ENCODE results near the gene RGS3. TPM values are rescaled to one million over a fixed set of nuclear protein-coding genes. Genes with fewer than 3 reads are reported as not detected.

Gene RGS3
- total and polyA plus RNA-seq, 2 donors (not counting 3 experiments of a cell fraction or from before 2014, with no cell fraction given): 356 to 416 TPM

- Histone ChIP-seq H3K4me3 (replicated peaks in 1 of 3; ENCODE audit: insufficient read depth in 1 of 3, low read depth in 1 of 3, low read length in 3 of 3) (no peak overlapping the region), H3K4me2 (ENCODE audit: insufficient read depth, low read length) (no peak overlapping the region), H3K9ac (replicated peaks; ENCODE audit: extremely low read depth, insufficient read depth, low read length) (no peak overlapping the region), H4K20me1 (replicated peaks; ENCODE audit: control insufficient read depth, extremely low read depth, insufficient read depth, low read length) (peaks cover 6% of the 10 kb centered on the region), H3K79me2 (ENCODE audit: control insufficient read depth, insufficient read depth, low read length) (peaks cover 39% of the 10 kb centered on the region), H3K27ac (ENCODE audit: insufficient read depth, low read depth, low read length) (no peak overlapping the region), H3K9me1 (replicated peaks; ENCODE audit: control insufficient read depth, extremely low read depth, insufficient read depth, low read length) (no peaks in the 10 kb centered on the region), H3K9me3 (replicated peaks; ENCODE audit: control insufficient read depth, insufficient read depth, low read length) (no peaks in the 10 kb centered on the region), H3K27me3 (ENCODE audit: control insufficient read depth in 2 of 2, insufficient read depth in 2 of 2, low read length in 2 of 2) (no peaks in the 10 kb centered on the region), H3K4me1 (ENCODE audit: control insufficient read depth, extremely low read depth, insufficient read depth, low read length) (peaks cover 26% of the 10 kb centered on the region), H2AFZ (ENCODE audit: low read depth, low read length) (no peak overlapping the region), H3K36me3 (ENCODE audit: control insufficient read depth in 2 of 2, extremely low read depth in 1 of 2, insufficient read depth in 2 of 2, low read length in 2 of 2) (peaks cover 36 to 67% of the 10 kb centered on the region in 2 experiments)
- FAIRE-seq (no peak), DNase-seq (ENCODE audit: low read depth, low spot score) (no peak)
- dilution Hi-C loops (cut with MboI; ENCODE audit: extremely low pct_ligation_motif_present, low sequenced_read_pairs): no loop called here
- no peak for TF ChIP-seq MAX (IDR thresholded peaks at IDR 0.05; ENCODE audit: insufficient read depth, insufficient read length)
- no peak for TF ChIP-seq MYC (IDR thresholded peaks at IDR 0.05; ENCODE audit: low read depth, low read length)
- TF ChIP-seq FOS (IDR thresholded peaks at IDR 0.05; ENCODE audit: borderline replicate concordance, insufficient read depth, low read length): no peak
- TF ChIP-seq CTCF (IDR thresholded peaks at IDR 0.05; ENCODE audit: extremely low read depth in 1 of 2, insufficient read depth in 1 of 2, low read depth in 1 of 2, low read length in 2 of 2): no peak
- no peak for TF ChIP-seq POLR2A (IDR thresholded peaks at IDR 0.05; ENCODE audit: low read depth, low read length)
- no peak for TF ChIP-seq JUN (IDR thresholded peaks at IDR 0.05; ENCODE audit: borderline replicate concordance, insufficient read depth, insufficient read length, low read depth)
- TF ChIP-seq POLR2AphosphoS5 (IDR thresholded peaks at IDR 0.05; ENCODE audit: insufficient read depth, low read depth, low read length): no peak
- TF ChIP-seq EZH2 (IDR thresholded peaks at IDR 0.05; ENCODE audit: borderline replicate concordance, low read depth, low read length, severe bottlenecking): no peak
- TF ChIP-seq GATA2 (IDR thresholded peaks at IDR 0.05; ENCODE audit: insufficient read depth, insufficient read length, low read depth, low read length): no peak
- no TSS peak for BruUV-seq (replicated peaks)
- intact Hi-C loops (cut with micrococcal nuclease): loop anchor here (5.0 kb wide), 1 partner anchor 114 kb away; no protein-coding TSS in a partner anchor
- POLR2A ChIA-PET: interaction anchor here (0.8 kb wide), 1 partner anchor 10 kb away, joined by 3 read pairs; no protein-coding TSS in a partner anchor
- CTCF ChIA-PET: interaction anchor here (1.0 to 3.0 kb wide), 3 partner anchors 20 to 112 kb away, joined by 3 to 13 read pairs (median 11); no protein-coding TSS in a partner anchor
Measured at GRCh38 chr9:113543296-113543981, 79.9 kb downstream of the RGS3 start.
